Esophagus mucosa (tissue), 1 donor: ENCODE data around the gene SF3B2. TPM values are rescaled to one million over a fixed set of nuclear protein-coding genes. Genes with fewer than 3 reads are reported as not detected.
"Not testable (repeated sequence)": the region's sequence is repeated elsewhere in the genome, so short reads cannot be mapped to it uniquely, and the experiment has no call there.

Experiments
- ATAC-seq: fragments of 200-7000 bp; cut with Tn5 transposase; one replicate; pipeline ENCODE4 v1.9.1; 2020
- total RNA-seq: library from RNA; stranded (reverse); gene quantifications from one replicate; pipeline ENCODE4 v1.2.4, GENCODE V29; 2023
- donor health status: DM: yes; HTN: yes; CAD: no.

Gene SF3B2
- total RNA-seq, 1 donor from 2014 or later: 76.7 TPM

GRCh38 chr11:66016793-66017177 lies 35.4 kb upstream of the SF3B2 start:
- no peak for ATAC-seq

DNA sequence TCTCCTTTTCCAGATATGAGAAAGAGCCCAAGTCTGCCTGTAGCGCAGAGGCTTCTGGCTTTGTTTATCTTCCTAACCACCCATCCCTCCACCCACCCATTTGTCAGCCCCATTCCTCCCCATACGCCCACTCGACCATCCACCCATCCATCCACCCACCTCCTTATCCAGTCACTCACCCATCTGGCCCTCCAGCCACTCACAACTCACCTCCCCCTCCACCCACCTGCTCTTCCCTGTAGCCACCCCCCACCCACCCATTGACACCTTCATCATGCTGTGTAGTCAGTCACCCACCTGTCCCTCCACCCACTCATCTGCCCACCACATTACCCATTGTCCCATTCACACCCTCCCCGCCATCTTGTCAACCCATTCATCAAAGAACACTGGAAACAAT lies 34.8 kb upstream of the SF3B2 start:
- ATAC-seq: no peak

DNA sequence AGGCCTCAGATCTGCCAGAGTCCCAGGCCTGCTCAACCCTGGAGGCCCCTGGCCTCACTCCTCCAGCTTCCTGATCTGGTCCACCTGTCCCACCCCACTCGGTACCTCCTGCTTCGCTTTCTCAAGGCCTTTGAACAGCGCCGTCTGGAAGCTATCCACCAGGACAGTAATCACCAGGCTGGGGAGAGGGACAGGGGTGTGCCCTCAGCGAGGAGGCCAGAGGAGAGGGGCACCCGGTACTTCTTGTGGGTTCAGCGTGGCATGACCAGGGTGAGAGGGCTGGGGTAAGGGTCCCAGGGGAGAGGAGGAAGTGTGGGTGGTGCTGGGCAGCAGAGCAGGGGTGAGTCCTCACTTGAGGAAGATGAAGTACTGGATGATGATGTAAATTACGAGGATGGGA lies 32.0 kb upstream of the SF3B2 start:
- ATAC-seq: no peak

- peak; percentile 55 for ATAC-seq
These were observed 31.4 kb upstream of the SF3B2 start for GRCh38 chr11:66020618-66021357.

DNA sequence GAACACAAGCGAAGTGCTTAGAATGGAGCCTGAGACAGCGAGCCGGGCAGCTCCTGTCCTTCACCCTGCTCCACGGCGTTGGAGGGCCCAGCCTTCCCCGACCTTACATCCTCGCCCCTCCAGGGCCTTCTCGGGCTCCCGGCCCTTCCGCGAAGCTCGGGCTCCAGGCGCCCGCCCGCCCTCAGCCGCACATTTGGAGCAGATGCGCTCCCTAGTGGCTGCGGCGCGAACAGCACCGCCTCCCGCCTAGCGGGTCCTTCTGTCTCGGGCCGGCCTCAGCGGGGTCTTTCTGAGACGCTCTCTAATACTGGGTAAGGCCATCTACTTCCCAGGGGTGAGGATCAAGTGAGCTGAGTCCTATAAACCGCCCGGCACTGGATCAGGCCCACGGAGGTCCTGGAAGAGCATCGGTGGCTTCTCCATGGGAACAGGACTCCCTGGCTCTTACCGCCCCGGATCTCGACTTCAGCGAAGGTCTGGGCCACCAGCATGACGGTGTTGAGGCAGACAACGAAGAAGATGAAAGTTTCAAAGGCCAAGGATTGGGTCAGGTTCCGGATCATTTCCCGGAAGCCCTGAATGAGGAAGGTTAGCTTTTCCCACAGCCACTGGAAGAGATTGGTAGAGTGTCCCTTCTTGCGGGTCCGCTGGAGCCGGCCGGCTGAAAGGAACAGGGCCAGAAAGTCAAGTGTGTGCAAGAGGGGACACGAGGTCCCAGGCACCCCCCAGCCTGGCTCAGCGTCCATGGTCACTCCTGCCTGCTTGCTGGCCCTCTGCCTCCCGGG lies 29.6 kb upstream of the SF3B2 start:
- peak; percentile 70 for ATAC-seq

- ATAC-seq: not testable (repeated sequence)
These were observed 29.1 kb upstream of the SF3B2 start for GRCh38 chr11:66023186-66023440.

- ATAC-seq: no peak
These were observed 26.1 kb upstream of the SF3B2 start, which contains the start of gene CATSPER1 for GRCh38 chr11:66026017-66026529. CATSPER1 (minus strand) TSS chr11:66026479; CDS start chr11:66026379, 100 bp downstream.

GRCh38 chr11:66032957-66033735 lies 19.0 kb upstream of the SF3B2 start:
- ATAC-seq: no peak

DNA sequence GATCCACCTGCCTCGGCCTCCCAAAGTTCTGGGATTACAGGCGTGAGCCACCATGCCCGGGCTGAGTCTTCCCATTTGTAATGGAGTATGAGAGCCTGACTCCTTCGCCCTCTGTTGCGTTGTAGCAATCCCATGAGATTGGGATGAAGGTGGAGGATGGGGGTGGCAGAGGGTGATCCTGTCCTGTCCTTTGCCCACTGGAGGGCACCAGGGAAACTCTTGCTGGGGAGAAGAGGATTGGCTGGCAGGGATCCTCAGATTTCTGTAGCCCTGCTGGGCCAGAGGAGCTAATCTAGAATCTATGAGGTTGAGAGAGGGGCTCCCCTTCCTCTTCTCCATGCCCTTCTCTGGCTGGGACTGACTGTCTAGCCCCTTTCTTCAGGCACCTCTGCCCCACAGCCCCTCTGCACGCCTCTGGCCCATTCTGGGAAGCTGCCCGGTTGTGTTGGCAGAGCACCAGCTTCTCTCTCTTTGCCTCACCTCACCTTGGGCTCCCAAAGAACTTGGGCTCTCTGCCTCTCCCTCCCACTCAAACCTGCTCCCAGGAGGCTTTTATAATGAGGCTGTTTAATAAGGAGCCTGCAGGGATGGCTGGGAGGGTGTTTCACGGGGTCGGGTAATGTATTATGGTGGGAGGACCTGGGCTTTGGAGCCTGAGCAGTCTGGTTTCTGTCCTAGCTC lies 16.4 kb upstream of the SF3B2 start:
- no peak for ATAC-seq

DNA sequence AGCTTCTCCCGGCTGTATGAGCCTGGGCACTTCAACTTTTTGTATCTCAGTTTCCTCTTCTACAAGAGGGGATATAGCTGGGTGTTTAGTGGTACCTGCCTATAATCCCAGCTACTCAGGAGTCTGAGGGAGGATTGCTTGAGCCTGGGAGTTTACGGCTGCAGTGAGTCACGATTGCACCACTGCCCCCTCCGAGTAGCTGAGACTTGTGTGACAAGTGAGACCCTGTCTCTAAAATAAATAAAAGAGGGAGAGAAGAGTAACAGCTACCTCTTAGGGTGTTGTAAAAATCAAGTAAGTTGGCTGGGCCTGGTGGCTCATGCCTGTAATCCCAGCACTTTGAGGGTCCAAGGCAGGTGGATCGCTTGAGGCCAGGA lies 15.8 kb upstream of the SF3B2 start:
- no peak for ATAC-seq

DNA sequence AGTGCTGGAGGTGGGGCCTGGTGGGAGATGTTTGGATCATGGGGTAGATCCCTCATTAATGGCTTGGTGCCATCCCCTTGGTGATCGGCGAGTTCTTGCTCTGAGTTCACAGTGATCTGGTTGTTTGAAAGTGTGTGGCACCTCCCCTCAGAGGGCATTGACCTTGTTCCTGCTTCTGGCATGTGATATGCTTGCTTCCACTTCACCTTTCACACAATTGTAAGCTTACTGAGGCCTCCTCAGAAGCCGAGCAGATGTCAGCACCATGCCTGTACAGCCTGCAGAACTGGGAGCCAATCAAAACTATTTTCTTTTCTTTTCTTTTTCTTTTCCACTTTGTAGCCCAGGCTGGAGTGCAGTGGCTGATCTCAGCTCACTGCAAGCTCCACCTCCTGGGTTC lies 14.8 kb upstream of the SF3B2 start:
- no peak for ATAC-seq

DNA sequence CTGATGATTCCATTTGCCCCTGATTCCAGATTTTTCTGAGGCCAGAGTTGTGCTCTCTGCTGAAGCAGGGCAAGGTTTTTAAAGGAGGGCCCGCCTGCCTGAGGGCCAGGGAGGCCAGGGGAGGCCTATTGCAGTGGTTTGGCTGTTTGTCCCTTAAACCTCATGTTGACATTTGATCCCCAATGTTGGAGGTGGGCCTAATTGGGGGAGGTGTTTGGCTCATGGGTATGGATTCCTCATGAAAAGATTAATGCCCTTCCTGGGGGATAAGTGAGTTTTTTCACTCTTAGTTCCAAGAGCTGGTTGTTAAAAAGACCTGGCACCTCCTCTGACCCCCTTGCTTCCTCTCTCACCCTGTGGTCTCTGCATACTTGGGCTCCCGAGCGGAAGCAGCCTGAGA lies 12.4 kb upstream of the SF3B2 start:
- no peak for ATAC-seq

DNA sequence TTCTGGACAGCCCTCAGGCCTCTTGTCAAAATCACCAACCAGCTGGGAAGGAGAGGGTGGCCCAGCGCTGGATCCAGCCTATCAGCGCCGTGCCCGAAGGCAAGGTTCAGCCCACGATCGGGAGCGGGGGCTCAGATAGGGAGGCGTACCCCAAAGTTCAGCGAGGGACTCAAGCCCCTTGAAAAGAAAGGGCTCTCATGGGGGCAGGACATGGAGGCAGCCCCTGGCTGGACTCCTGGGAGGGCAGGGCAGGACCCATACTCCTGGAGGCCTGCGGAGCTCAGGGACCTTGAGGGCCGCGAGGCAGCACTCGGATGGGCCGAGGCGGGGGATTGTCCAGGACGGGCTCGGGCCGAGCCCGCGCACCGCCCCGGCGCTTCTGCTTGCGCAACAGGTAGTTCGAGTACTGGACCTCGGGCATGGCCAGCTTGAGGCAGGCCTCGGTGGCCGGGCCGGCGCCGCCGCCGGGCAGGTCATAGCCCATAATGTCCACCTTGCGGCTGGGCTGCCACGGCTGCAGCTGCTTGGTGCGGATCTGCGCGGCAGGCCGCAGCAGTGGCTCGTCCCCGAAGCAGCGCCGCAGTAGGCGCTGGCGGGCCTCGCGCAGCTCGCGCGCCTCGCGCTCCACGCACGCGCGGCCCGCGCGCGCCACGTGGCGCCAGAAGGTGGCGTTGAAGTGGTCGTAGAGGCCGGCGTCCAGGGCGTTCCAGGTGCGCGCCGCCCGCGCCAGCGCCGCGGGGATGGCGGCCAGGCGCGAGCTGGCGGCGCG lies 9.8 kb upstream of the SF3B2 start:
- ATAC-seq: peak; percentile 9

GRCh38 chr11:66042996-66043906 lies 8.9 kb upstream of the SF3B2 start:
- no peak for ATAC-seq

DNA sequence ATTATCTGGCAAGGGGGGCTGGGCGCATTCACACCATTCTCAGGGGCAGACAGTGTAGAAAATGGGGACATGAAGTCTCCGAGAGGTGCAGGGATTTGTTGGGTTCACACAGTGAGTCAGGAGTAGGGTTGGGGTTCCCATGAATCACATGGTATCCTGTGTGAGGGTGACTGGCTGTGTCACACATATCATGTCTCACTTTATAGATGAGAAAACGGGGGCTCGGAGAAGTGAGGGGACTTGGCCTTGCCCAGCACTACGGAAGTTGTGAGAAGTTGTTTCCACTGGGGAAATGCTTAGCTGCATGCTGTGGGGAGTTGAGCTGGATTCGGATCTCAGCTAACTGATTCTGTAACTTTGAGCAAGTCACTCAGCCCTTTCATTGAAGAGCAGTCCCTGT lies 7.4 kb upstream of the SF3B2 start:
- ATAC-seq: peak; percentile 27

GRCh38 chr11:66045177-66045639 lies 7.0 kb upstream of the SF3B2 start:
- peak; percentile 67 for ATAC-seq

DNA sequence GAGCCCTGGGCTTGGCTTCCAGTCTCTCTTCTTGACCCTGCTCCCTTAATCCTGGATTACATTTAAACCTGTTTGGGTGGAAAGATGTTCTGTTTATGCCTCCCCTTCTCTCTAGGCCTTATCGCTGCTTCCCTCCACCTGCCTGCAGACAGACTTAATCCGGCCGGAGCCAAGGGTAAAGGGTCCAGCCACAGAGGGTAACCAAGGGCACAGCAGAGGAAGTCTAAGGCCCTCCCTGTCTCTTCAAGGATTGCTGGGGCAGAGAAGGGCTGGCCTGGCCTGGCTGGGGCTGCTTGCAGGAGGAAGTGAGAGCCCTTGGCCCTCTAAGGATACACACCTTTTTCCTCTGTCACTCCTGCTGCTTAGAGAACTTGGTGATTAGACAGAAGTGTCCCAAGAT lies 5.3 kb upstream of the SF3B2 start:
- ATAC-seq: no peak

DNA sequence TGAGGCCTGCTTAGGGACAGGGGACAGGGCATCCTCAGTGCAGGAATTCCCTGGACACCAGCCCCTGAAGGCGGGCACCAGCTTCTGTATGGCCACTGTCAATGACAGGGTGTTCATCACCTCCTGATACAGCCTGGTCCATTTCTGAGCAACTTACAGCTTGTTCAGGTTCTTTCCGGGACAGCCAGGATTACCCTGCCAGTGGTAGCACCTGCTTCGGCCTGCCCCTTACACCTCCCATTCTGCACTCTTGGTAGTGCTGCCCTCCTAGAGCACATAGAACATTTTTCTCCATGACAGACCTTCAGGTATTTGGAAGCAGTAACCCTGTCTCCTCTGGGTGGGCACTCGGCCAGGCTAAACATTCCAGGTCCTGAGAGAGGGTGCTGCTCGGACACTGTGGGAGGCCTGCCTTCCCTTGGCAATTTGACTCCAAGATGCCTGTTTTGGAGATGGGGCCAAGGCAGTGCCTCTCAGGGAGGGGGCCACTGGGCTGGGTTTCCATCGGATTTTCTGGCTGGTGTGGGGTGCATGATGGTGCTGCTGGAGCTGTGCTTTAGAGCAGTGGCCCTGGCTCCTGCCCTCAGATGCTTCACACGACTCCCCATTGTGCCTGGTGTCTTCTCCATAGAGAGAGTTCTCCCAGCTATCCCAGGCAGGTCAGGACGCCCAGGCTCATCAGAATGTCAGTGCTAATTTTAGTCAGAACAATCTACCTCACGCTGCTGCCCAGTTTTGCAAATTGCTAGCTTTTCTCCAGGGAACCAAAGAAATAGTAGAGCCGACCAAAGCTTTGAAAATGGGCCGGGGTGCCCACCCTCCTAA lies 4.4 kb upstream of the SF3B2 start:
- ATAC-seq: no peak

- ATAC-seq: no peak
These were observed 3.4 kb upstream of the SF3B2 start, which contains the start of gene GAL3ST3 for GRCh38 chr11:66048547-66049323. GAL3ST3 (minus strand) TSS chr11:66049161; CDS start chr11:66045415, 3,746 bp downstream.
